SK-N-SH treated with all-trans-retinoic acid at 6 μM for 48 hours (cell line): ENCODE data around the gene PLXNC1.

ENCODE experiments used
- ATAC-seq: fragments of 200-7000 bp; cut with Tn5 transposase; 3 replicates; pipeline ENCODE4 v1.9.1; 2020; ENCODE audit warnings: mild to moderate bottlenecking, moderate library complexity
- ARNTL ChIP-seq: fragments of 450-650 bp; formaldehyde crosslinking; IDR thresholded peaks from 2 replicates; pipeline ENCODE4 v1.5.0; 2020; ENCODE audit warnings: low read depth, mild to moderate bottlenecking, moderate library complexity, borderline replicate concordance
- BACH2 ChIP-seq: fragments of 250-450 bp; sonication (Bioruptor Pico); IDR thresholded peaks from 2 replicates; pipeline ENCODE4 v1.9.0; 2021; ENCODE audit warnings: mild to moderate bottlenecking, borderline replicate concordance
- CREB5 ChIP-seq: fragments of 250-450 bp; sonication (Bioruptor Pico); IDR thresholded peaks from 2 replicates; pipeline ENCODE4 v1.5.1; 2020; ENCODE audit warnings: low read depth, mild to moderate bottlenecking, moderate library complexity
- CSDC2 ChIP-seq: fragments of 250-450 bp; sonication (Bioruptor Pico); IDR thresholded peaks from 2 replicates; pipeline ENCODE4 v1.5.0; 2020; ENCODE audit warnings: mild to moderate bottlenecking, moderate library complexity
- CSRNP3 ChIP-seq: fragments of 250-450 bp; sonication (Bioruptor Pico); IDR thresholded peaks from 2 replicates; pipeline ENCODE4 v1.5.1; 2021; ENCODE audit warnings: mild to moderate bottlenecking, moderate library complexity
- ESRRG ChIP-seq: fragments of 250-450 bp; sonication (Bioruptor Pico); IDR thresholded peaks from 2 replicates; pipeline ENCODE4 v1.6.1; 2021; ENCODE audit warnings: mild to moderate bottlenecking
- GLIS3 ChIP-seq: fragments of 250-450 bp; sonication (Bioruptor Pico); IDR thresholded peaks from 2 replicates; pipeline ENCODE4 v1.5.0; 2020; ENCODE audit warnings: mild to moderate bottlenecking, moderate library complexity
- ISL1 ChIP-seq: fragments of 250-450 bp; sonication (Bioruptor Pico); IDR thresholded peaks from 2 replicates; pipeline ENCODE4 v2.1.2; 2022; ENCODE audit warnings: mild to moderate bottlenecking, moderate library complexity
- OSR1 ChIP-seq: fragments of 250-450 bp; sonication (Bioruptor Pico); IDR thresholded peaks from 2 replicates; pipeline ENCODE4 v1.8.0; 2022; ENCODE audit warnings: moderate library complexity, mild to moderate bottlenecking, inconsistent platforms
- PATZ1 ChIP-seq: fragments of 250-450 bp; sonication (Bioruptor Pico); IDR thresholded peaks from 2 replicates; pipeline ENCODE4 v1.8.0; 2020; ENCODE audit warnings: mild to moderate bottlenecking, moderate library complexity, borderline replicate concordance
- POU6F1 ChIP-seq: fragments of 250-450 bp; sonication (Bioruptor Pico); IDR thresholded peaks from 2 replicates; pipeline ENCODE4 v1.8.0; 2021; ENCODE audit warnings: low read depth, mild to moderate bottlenecking, moderate library complexity, borderline replicate concordance
- PPARA ChIP-seq: fragments of 250-450 bp; sonication (Bioruptor Pico); IDR thresholded peaks from 2 replicates; pipeline ENCODE4 v1.5.0; 2020; ENCODE audit warnings: mild to moderate bottlenecking, borderline replicate concordance
- RARB ChIP-seq: fragments of 250-450 bp; sonication (Bioruptor Pico); IDR thresholded peaks from 2 replicates; pipeline ENCODE4 v1.8.0; 2021; ENCODE audit warnings: mild to moderate bottlenecking, moderate library complexity
- SNAI2 ChIP-seq: fragments of 250-450 bp; sonication (Bioruptor Pico); IDR thresholded peaks from 2 replicates; pipeline ENCODE4 v1.5.0; 2020; ENCODE audit warnings: mild to moderate bottlenecking, moderate library complexity
- TCF4 ChIP-seq: fragments of 250-450 bp; sonication (Bioruptor Pico); IDR thresholded peaks from 2 replicates; pipeline ENCODE4 v1.8.0; 2021; ENCODE audit warnings: mild to moderate bottlenecking, moderate library complexity, borderline replicate concordance
- TOX ChIP-seq: fragments of 250-450 bp; sonication (Bioruptor Pico); IDR thresholded peaks from 2 replicates; pipeline ENCODE4 v1.8.0; 2021; ENCODE audit warnings: mild to moderate bottlenecking, moderate library complexity, borderline replicate concordance
- TSHZ2 ChIP-seq: fragments of 250-450 bp; sonication (Bioruptor Pico); IDR thresholded peaks from 2 replicates; pipeline ENCODE4 v1.5.0; 2020; ENCODE audit warnings: mild to moderate bottlenecking, moderate library complexity
- ZFP3 ChIP-seq: fragments of 250-450 bp; sonication (Bioruptor Pico); IDR thresholded peaks from 2 replicates; pipeline ENCODE4 v1.5.0; 2020; ENCODE audit warnings: mild to moderate bottlenecking, moderate library complexity
- ZFP30 ChIP-seq: fragments of 450-650 bp; formaldehyde crosslinking; IDR thresholded peaks from 2 replicates; pipeline ENCODE4 v1.5.0; 2022; ENCODE audit warnings: mild to moderate bottlenecking, moderate library complexity
- ZNF565 ChIP-seq: fragments of 450-650 bp; formaldehyde crosslinking; conservative IDR thresholded peaks from 2 replicates; pipeline ENCODE4 v1.5.0; 2020; ENCODE audit warnings: low read depth, mild to moderate bottlenecking, moderate library complexity
- ZNF70 ChIP-seq: fragments of 450-650 bp; formaldehyde crosslinking; IDR thresholded peaks from 2 replicates; pipeline ENCODE4 v1.5.0; 2020; ENCODE audit warnings: mild to moderate bottlenecking, moderate library complexity
- ZNF8 ChIP-seq: fragments of 450-650 bp; formaldehyde crosslinking; IDR thresholded peaks from 2 replicates; pipeline ENCODE4 v1.5.0; 2020; ENCODE audit warnings: mild to moderate bottlenecking, moderate library complexity

The PLXNC1 gene

GRCh38 chr12:94284859-94285258 lies 136.5 kb downstream of the PLXNC1 start:
- no peak for ATAC-seq
- no peak for TF ChIP-seq OSR1
- TF ChIP-seq PATZ1 (CRISPR knock-in tag): no peak
- no peak for TF ChIP-seq GLIS3 (CRISPR knock-in tag)
- no peak for TF ChIP-seq ARNTL
- no peak for TF ChIP-seq RARB (CRISPR knock-in tag)
- no peak for TF ChIP-seq TSHZ2
- TF ChIP-seq ZFP3 (CRISPR knock-in tag): no peak
- TF ChIP-seq PPARA (CRISPR knock-in tag): no peak
- no peak for TF ChIP-seq TCF4
- TF ChIP-seq TOX (CRISPR knock-in tag): no peak
- no peak for TF ChIP-seq CSRNP3 (CRISPR knock-in tag)
- TF ChIP-seq ESRRG: no peak
- TF ChIP-seq ZNF8 (CRISPR knock-in tag): no peak
- TF ChIP-seq ISL1 (CRISPR knock-in tag): no peak
- no peak for TF ChIP-seq SNAI2
- no peak for TF ChIP-seq CSDC2 (CRISPR knock-in tag)
- no peak for TF ChIP-seq POU6F1 (CRISPR knock-in tag)
- TF ChIP-seq ZNF565: no peak
- TF ChIP-seq CREB5 (CRISPR knock-in tag): no peak
- TF ChIP-seq, all 23 proteins: peak for 0

- ATAC-seq: no peak
- no peak for TF ChIP-seq ZNF70 (CRISPR knock-in tag)
- no peak for TF ChIP-seq TCF4
- TF ChIP-seq ZFP30 (CRISPR knock-in tag): no peak
- TF ChIP-seq POU6F1 (CRISPR knock-in tag): no peak
- no peak for TF ChIP-seq ZNF565
- no peak for TF ChIP-seq RARB (CRISPR knock-in tag)
- TF ChIP-seq TOX (CRISPR knock-in tag): no peak
- TF ChIP-seq BACH2 (CRISPR knock-in tag): no peak
- TF ChIP-seq PPARA (CRISPR knock-in tag): no peak
- TF ChIP-seq ARNTL: no peak
- TF ChIP-seq ZFP3 (CRISPR knock-in tag): no peak
- TF ChIP-seq SNAI2: no peak
- no peak for TF ChIP-seq CREB5 (CRISPR knock-in tag)
- no peak for TF ChIP-seq ISL1 (CRISPR knock-in tag)
- no peak for TF ChIP-seq CSDC2 (CRISPR knock-in tag)
These were observed 137.7 kb downstream of the PLXNC1 start for GRCh38 chr12:94285943-94286582.
